Activated gamma-delta T cell (primary cell): Measurements from ENCODE around the gene FNTB.

Experiments used
- DNase-seq: peaks from one replicate; lab custom pipeline; 2025; lab: John Stamatoyannopoulos, UW

Gene FNTB

DNA sequence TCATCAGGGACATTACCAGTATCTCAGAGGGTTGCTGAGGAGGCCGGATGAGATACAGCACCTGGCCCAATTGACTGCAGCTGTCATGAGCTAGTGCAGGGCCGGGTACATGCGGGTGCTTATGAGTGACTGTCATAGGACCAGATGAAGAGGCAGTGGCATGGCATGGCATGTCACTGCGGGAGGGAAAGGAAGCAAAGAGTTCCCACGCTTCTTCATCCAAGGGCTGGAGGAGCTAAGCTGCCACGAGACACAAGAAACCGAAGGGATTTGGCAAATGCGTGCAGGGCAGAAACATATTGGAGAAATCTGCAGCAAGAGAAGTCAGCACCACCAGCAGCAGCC lies 33.4 kb upstream of the FNTB start:
- no peak for DNase-seq

DNA sequence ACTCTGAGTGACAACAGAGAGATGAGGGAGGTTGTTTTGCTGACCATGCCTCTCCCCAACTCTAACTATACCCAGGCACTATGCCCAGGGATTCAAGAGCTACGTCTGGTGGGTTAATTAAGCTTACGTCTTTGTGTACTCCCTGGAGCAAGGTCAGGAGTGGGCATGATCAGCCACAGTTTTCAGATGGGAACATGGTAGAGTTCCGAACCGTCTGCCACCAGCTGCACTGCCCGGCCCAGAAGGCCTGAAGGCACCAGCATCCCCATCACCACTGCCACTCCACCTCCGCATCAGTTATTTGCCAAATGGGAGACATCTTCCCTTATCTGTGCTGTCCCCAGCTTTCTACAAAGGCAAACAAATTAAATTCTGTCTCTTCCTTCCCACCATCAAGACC lies 33.0 kb upstream of the FNTB start:
- no peak for DNase-seq

DNA sequence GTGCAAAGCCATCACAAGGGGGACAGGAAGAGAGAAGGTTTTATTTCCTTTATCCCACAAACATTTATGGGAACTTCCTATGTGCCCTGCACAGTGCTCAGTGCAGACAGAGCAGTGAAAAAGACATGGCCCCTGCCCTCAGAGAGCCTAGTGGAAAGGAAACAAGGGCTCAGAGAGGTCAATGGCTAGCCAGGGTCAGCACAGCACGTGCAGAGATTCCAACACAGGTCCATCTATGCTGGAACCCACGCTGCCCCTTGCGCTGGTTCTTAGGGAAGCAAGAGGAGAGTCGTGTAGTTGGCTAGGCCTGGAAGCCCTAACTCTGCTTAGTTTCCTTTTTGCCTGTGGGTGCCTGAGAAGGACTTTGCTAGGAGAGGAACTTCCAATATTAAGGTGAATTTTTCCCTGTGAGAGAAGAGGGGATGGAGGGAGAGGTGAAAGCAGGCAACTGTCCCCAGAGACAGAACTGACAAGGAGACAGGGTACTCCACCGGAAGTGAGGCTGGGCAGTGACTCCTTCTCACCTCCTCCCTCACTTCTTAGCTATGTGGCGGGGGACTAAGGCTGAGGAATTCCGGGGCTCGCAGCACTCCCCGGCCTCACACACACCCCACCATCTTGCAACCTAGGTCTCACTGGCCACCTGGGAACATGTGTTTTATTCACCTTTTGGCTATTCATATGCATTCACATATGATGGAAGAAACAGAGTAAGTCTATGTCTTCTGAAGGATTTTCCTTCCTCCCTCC lies 32.0 kb upstream of the FNTB start:
- DNase-seq: no peak

DNA sequence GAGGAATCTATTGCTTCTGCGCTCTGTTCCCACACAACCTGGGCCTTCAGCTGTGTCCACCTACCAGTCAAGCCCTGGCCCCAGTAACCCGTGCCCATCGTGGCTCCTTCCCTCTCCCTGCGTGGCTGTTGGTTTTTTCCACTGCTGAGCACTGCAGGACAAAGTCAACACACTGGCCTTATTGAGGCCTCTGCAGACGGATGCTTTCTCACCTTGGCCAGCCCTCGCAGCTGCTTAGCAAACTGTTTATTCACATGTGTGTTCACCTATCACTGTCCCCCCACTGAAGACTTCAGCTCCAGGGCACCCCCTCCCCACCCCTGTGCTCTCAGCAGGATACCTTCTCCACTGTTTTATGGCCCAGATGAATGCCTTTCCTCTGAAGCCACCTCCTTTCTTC lies 31.4 kb upstream of the FNTB start:
- DNase-seq: no peak

DNA sequence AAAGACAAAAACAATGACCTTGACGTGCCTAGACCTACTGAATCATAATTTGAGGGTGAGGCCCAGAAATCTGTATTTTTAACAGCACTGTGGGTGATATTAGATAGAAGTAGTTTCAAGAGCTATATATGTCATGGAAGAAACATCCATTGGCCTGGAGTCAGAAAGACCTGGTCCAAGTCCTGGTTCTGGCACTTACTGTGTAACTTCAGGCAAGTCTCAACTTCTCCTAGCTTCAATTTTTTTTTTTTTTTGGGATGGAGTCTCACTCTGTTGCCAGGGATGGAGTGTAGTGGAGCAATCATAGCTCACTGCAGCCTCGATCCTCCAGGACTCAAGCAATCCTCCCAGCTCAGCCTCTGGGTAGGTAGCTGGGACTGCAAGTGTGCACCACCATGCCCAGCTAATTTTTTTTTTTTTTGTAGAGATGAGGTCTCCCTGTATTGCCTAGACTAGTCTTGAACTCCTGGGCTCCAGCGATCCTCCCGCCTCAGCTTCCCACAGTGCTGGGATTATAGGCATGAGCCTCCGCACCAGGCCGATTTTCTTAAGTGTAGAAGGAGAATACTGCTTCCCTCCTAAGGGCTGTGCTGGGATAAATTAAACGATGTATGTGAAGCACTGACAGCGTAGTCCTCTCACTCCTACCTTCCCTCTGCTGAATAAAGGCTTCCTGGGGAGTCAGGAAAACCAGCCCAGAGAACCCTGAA lies 29.8 kb upstream of the FNTB start:
- DNase-seq: no peak

DNA sequence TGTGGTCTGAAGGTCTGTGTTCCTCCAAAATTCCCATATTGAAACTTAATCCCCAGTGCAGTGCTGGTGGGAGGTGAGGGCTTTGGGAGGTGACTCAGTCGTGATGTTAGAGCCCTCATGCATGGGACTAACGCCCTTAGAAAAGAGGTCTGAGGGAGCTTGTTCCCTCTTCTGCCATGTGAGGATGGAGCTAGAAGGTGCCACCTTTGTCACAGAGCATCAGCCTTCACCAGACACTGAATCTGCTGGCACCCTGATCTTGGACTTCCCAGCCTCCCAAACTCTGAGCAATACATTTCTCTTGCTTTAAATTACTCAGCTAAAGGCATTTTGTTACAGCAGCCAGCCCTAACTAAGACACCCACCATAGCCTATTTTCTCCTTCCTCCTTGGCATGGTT lies 28.5 kb upstream of the FNTB start:
- no peak for DNase-seq

DNA sequence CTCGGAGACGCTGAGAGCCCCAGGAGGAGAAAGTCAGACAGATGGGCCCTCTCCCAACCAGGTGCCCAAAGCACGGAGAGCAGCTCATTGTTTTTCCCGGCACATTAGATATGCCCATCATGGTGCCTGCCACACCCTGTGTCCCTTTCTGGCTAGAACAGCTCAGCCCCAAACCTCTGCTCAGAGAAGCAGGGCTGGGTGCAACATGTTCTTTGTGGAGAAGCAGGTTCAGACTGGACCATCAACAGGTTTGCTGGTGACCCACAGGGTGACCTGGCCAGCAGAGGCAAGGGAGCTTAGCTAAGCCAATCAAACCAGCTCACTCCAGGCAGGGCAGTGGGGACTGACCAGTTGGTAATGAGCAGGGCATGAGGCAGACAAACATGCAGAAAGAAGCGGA lies 28.0 kb upstream of the FNTB start:
- DNase-seq: no peak

DNA sequence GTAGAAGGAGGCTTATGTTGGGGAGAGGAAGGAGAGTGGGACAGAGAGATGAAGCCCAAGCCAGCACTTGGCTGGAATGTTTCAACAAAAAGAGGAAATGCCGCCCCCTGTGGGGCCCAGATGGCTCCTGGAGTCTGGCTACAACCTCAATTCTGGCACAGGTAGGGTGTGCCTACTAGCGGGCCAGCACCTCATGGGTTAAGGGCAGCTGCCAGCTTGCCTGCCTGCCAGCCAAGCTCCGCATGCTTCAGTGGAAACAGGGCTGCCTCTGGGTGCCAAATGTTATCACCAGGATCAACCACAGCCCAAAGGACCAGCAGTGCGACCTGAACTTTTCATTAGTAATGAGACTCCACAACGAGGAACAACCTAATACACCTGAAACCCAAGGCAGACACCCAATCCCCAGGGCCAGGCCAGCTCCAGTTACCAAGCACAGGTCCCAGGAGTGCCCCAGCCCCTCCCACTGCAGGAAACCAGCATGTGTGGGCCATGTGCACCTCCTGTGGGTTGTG lies 25.9 kb upstream of the FNTB start:
- no peak for DNase-seq

DNA sequence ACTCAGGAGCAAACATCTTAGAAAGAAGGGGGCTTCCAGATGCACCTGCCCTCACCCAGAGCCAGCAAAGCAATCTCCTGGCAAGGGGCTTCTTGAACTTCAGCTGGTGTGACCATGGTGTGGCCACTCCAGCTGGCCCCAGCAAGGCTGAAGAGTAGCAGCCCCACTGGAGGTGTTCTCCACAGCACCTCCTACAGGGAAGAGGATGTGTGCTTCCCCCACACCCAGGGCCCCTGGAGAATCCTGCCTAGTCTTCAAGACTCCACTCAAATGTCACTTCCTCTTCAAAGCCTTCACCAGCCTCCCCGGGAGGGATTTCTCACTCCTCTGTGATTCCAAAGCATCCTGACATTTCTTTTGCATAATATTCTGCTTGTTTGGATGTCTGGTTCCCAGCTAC lies 23.1 kb upstream of the FNTB start:
- no peak for DNase-seq

DNA sequence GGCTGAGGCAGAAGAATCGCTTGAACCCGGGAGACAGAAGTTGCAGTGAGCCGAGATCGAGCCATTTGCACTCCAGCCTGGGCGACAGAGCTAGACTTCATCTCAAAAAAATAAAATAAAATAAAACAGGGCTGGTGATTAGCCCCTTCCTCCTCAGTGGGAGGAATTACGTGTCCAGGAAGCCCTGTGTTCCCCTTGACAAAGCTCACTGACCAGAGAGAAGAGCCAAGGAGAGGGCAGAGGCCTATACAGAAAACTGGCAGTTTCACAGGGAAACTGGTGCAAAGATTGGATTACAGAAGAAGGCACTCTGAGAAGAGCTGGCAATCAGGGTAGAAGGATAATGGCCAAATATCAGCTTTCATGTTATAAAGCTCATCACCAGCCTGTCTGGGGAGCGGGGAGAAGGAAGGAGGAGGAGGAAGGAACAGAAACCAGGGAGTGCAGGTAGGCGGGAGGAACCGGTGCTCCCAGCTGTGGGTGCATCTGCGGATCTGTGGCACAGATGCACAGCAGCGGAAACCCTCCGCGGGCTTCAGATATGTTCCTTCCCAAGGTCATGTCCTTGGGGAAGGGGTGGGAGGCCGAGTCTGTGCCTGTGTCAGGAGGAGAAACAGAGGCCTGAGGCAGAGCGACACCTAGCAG lies 21.2 kb upstream of the FNTB start:
- no peak for DNase-seq

DNA sequence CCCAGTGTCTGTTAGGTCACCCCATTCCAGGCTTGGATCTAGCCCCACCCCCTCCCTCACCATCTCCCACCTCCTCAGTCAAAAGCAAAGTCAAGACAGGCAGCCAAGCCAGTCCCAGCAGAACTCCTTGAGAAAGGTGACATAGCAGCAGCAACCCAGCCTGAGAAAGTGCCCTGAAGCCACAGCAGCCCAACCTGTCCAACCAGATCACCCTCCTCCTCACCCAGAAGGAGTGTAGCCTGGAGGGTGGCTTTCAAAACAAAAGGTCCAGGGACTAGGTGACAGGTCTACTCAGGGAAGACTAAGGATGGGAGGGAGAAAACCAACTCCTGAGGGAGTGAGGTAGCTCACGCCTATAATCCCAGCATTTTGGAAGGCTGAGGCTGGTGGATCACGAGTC lies 19.7 kb upstream of the FNTB start:
- DNase-seq: no peak

DNA sequence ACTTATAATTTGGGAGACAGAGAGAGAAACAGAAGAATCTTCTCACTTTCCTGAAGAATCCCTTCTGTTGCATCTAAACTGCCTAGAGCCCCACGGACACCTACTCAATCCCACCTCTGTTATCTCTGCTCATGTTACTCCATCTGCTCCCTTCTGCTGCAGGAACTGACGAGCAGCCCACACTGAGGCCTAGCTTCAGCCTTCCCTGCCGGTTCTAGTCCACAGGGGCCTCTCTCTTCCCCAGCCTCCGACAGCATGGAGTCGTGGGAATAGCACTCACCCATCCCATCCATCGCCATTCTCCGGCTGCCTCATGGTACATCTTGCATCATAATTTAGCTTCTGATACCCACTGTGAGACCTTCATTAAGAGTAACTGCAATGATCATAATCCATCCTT lies 18.5 kb upstream of the FNTB start:
- DNase-seq: no peak

DNA sequence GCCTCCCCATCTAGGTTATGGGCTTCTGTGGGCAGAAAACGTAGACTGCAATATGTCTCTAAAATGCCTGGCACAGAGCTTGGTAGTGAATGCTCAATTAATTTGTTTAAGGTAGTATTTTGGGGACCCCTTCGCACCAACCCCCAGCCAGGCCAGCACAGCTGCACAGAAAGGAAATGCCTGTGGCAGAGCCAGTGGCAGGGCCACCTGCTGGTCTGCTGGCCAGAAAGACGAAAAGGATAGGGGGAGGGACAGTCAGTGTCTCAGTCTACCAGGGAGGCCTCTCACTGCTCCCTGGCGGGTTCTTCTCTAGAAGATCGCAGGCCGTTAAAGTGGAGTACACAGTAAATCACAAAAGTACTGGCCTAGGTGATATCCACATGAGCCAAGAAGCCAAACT lies 18.0 kb upstream of the FNTB start:
- no peak for DNase-seq

DNA sequence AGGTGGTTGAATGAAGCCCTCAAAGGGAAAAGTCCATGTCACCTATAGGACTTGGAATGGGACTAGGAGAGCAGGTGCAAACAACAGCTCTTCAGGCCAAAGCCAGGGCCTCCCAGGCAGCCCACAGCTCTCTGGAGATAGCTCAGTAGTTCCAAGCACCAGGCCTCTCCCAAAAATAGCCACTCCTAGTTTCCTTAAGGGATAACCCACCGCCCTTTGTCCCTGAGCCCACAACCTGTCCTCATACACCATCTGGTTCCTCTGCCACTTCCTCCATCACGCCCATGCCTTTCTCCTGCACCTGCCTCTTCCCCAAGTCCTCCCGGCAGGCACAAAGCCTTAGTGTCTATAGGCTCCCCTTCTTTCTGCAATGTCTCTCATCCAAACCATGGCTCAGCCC lies 16.7 kb upstream of the FNTB start:
- no peak for DNase-seq

DNA sequence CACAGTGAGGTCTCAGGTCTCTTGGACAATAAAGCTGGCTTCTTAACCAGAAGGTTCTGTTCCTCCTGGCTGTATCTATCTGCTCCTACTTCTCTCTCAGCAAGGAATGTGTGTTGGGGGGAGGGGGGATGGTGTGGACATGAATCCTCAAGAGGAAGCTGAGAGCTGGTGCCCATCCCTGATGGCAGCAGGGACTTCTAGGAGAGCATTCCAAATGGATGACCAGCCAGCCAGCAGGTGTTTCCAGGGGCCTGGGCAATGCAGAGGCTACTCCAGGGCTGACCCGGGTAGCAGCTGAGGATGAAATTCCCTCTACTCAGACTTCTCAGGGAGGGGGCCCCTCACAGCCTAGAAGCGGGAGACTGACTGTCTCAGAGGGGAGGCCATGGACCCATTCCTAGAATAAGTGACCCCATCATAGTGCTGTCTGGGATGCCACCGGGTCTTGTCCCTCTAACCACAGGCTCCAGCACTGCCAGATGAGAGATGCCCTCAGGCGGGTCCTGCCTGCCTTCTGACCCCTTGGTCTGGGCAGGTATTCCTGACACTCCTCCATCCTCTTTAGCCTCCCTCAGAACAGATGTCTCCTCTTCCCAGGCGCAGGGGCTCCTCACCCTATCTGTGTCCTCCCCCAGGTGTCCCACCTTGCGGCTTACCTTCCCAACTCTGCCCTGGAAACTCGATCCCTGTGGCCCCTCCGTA lies 15.8 kb upstream of the FNTB start:
- no peak for DNase-seq

DNA sequence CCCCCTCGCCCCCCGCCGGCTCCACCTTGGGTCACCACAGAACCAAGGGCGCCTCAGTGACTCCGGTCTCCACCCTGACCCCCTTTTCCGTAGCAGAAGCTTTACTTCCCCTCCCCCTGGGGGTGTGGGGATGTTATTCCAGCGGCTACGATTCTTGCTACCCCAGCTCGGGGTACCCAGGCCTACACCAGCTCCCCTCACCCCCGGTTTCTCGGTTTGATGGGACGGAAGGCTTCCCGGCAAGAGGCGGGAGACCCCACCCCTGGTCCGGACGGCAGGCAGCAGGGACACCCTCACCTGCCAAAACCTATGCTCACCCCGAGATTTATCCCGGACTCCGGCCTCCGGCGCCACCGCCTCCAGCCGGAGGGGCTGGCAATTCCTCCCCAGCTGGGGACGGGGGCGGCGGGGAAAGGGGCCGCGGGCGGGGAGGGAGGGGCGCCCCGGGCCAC lies 15.2 kb upstream of the FNTB start:
- no peak for DNase-seq

DNA sequence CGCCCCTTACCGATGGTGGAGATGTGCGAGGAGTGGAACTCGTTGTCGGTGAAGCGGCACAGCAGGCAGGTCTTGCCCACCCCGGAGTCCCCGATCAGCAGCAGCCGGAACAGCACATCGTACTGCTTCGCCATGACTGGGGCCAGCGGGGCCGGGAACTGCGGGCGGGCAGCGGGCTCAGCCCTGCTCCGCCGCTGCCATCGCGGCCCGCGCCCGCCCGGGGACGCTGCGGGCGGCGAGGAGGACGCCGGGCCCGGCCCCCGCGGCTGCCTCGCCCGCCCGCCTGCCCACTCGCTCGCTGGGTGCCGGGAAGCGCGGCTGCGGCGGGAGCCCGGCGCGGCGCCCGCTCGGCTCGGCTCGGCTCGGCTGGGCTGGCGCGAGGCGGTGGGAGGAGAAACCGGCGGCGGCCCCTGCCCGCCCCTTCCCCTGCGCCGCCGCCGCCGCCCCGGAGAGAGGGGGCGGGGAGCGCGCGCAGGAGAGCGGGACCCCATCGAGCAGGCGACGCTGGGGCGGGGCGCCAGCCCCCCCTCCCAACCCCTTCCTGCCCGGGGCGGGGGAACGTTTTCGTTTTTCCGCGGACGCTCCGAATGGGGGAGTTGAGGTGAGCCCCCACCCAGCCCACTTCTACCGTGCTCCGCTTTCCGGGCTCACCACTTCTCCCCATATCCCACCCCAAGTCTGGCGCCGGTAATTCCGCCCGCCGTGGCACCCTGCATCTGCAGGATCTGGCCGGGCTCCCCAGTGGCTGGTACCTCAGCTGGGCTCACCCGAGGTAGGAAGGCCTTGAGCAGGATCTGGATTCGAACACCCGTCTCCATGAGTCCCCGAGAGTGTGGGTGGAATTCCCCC lies 14.5 kb upstream of the FNTB start, which contains the start of gene RAB15:
Gene RAB15 (minus strand): TSS at position 394 of the 849 bp plus-strand sequence. CDS start 260 bp downstream, at position 134.
- peak; percentile 33 for DNase-seq

DNA sequence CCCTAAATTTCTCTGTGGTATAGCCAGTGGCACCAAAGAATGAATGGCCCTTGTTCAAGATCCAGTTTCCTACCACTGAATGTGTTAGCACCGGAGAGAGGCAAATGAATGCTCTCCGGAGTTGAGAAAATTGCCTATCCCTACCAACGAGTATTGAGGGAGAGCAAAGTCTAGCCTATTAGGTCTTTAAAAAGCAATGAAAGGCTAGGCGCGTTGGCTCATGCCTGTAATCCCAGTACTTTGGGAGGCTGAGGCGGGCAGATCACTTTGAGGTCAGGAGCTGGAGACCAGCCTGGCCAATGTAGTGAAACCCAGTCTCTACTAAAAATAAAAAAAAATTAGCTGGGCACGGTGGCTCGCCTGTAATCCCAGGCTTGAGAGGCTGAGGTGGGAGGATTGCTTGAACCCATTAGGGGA lies 13.7 kb upstream of the FNTB start:
- DNase-seq: no peak

DNA sequence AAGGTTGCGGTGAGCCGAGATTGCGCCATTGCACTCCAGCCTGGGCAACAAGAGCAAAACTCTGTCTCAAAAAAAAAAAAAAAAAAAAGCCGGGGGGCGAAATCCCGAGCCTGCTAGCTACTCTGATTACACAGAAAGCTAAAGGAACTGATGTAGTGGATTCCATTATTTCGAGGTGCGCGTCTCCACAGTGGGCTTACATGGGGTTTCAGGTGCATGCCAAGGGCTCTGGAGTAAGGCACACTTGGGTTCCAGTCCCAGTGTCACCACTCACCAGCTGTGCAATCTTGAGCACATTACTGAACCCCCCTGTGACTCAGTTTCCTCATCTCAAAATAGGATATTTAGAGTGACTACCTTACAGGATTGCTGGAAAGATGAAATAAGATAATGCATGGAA lies 12.9 kb upstream of the FNTB start:
- no peak for DNase-seq

DNA sequence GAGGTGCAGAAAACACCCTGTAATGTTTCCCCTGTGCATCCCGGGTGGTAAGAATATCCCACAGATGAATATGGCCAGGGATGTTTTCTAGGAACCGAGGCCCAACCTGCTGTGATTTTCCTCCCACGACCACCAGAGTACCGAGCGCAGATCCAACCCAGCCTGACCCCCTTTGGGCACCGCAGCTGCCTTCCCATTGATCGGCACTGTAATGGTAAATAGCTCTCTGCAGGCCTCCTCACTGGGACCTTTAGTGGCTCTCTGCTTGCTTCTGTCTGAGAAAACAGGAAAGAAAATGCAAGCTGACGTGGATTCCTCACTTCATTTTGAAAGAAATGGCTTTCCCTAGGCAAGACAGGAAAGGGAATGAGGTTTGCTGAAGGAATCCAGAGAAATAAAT lies 12.1 kb upstream of the FNTB start:
- DNase-seq: no peak

DNA sequence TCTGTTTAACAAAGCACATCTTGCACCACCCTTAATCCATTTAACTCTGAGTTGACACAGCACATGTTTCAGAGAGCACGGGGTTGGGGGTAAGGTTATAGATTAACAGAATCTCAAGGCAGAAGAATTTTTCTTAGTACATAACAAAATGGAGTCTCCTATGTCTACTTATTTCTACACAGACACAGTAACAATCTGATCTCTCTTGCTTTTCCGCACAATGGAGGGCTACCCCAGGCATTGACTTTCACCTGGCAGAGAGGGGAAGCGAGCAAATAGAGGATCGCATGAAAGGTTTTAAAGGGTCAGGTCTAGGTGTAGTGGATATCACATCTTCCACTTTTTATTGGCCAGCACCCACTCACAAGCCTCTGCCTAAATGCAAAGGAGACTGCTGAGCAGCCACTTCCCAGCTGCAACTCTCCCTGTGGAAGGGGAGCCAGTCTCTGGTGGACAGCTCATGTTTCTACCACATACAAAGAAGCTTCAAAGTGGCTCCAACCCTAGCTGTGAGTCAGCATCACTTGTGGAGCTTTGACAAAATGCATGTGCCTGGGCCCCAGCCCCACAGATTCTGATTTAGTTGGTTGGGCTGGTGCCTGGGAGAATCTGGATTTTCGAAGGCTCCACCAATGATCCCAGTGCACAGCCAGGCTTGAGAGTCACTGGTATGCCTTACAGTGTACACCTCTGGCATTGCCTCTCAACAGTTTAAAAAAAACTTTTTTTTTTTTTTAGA lies 7.2 kb upstream of the FNTB start:
- DNase-seq: no peak
